ENCODE results near the gene UMODL1.

The UMODL1 gene

GRCh38 chr21:42183374-42184266 lies 112.5 kb downstream of the UMODL1 start:
- TF ChIP-seq CTCF (conservative IDR thresholded peaks at IDR 0.05): no peak
- no peak overlapping the region for H3K27ac ChIP-seq

- peak overlapping the region; percentile 61 for H3K27ac ChIP-seq
Observed at GRCh38 chr21:42186591-42186990, 115.5 kb downstream of the UMODL1 start.

GRCh38 chr21:42187976-42188653 lies 117.0 kb downstream of the UMODL1 start:
- H3K27ac ChIP-seq: no peak overlapping the region

More at GRCh38 chr21:42186591-42186990, 115.5 kb downstream of the UMODL1 start:
- TF ChIP-seq CTCF (conservative IDR thresholded peaks at IDR 0.05): no peak

GRCh38 chr21:42188663-42189062 lies 117.5 kb downstream of the UMODL1 start:
- TF ChIP-seq CTCF (conservative IDR thresholded peaks at IDR 0.05): no peak
- H3K27ac ChIP-seq: no peak overlapping the region

More at GRCh38 chr21:42187976-42188653, 117.0 kb downstream of the UMODL1 start:
- no peak for TF ChIP-seq CTCF (conservative IDR thresholded peaks at IDR 0.05)

GRCh38 chr21:42189431-42189830 lies 118.3 kb downstream of the UMODL1 start:
- TF ChIP-seq CTCF (conservative IDR thresholded peaks at IDR 0.05): no peak
- H3K27ac ChIP-seq: no peak overlapping the region

- H3K27ac ChIP-seq: no peak overlapping the region
- no peak for TF ChIP-seq CTCF (conservative IDR thresholded peaks at IDR 0.05)
Observed at GRCh38 chr21:42189860-42190485, 118.9 kb downstream of the UMODL1 start.

GRCh38 chr21:42190486-42190863 lies 119.4 kb downstream of the UMODL1 start:
- no peak overlapping the region for H3K27ac ChIP-seq
- TF ChIP-seq CTCF (conservative IDR thresholded peaks at IDR 0.05): no peak
